Smooth muscle cell (in vitro differentiated cells): ENCODE results near the gene FSTL5. TPM values are rescaled to one million over a fixed set of nuclear protein-coding genes. Genes with fewer than 3 reads are reported as not detected.

Experiments
- DNase-seq: peaks from one replicate; lab custom pipeline; 2025; ENCODE audit not compliant: unreplicated experiment; lab: John Stamatoyannopoulos, UW
- H2AFZ ChIP-seq: fragments of 200-600 bp; sonication (generic); 2 replicates; pipeline ENCODE4 v1.6.0; 2016; ENCODE audit warnings: antibody characterized with exemption, low read depth, mild to moderate bottlenecking
- H3F3A ChIP-seq: fragments of 200-600 bp; sonication (generic); 2 replicates; pipeline ENCODE4 v1.6.0; 2017; ENCODE audit warnings: antibody characterized with exemption, low read depth
- H3K27ac ChIP-seq: fragments of 200-600 bp; sonication (generic); 2 replicates; pipeline ENCODE4 v1.5.1; 2016; ENCODE audit warnings: low read depth, mild to moderate bottlenecking
- H3K27me3 ChIP-seq: fragments of 200-600 bp; sonication (generic); 2 replicates; pipeline ENCODE4 v1.6.1; 2016; ENCODE audit warnings: low read depth, mild to moderate bottlenecking
- H3K36me3 ChIP-seq: fragments of 200-600 bp; sonication (generic); 2 replicates; pipeline ENCODE4 v1.5.1; 2016; ENCODE audit warnings: low read depth
- H3K4me1 ChIP-seq: fragments of 200-600 bp; sonication (generic); 2 replicates; pipeline ENCODE4 v1.5.1; 2016; ENCODE audit warnings: low read depth
- H3K4me2 ChIP-seq: fragments of 200-600 bp; sonication (generic); 2 replicates; pipeline ENCODE4 v1.6.0; 2016; ENCODE audit warnings: mild to moderate bottlenecking
- H3K4me3 ChIP-seq: fragments of 200-600 bp; sonication (generic); 2 replicates; pipeline ENCODE4 v1.5.1; 2016; ENCODE audit warnings: mild to moderate bottlenecking
- H3K79me2 ChIP-seq: fragments of 200-600 bp; sonication (generic); 2 replicates; pipeline ENCODE4 v1.6.0; 2016; ENCODE audit warnings: low read depth, mild to moderate bottlenecking
- H3K9ac ChIP-seq: fragments of 200-600 bp; sonication (generic); 2 replicates; pipeline ENCODE4 v1.6.0; 2016; ENCODE audit warnings: low read depth
- H3K9me3 ChIP-seq: fragments of 200-600 bp; sonication (generic); replicated peaks from 2 replicates; pipeline ENCODE4 v1.5.1; 2016; ENCODE audit warnings: low read depth
- H4K20me1 ChIP-seq: fragments of 200-600 bp; sonication (generic); 2 replicates; pipeline ENCODE4 v1.6.0; 2016; ENCODE audit warnings: low read depth
- WGBS: methylation state at CpG from one replicate; pipeline ENCODE4 v1.1.7; 2016; ENCODE audit warnings: low lambda C conversion rate; 5-methylcytosine and 5-hydroxymethylcytosine counted together
- polyA plus RNA-seq: library from polyadenylated mRNA; unstranded; fragments of >200 nt; fragmentation: Nextera tagmentation; extraction: Ambion mirVana; gene quantifications from 2 replicates; pipeline ENCODE4 v1.2.1, GENCODE V29; 2016
- total RNA-seq: library from RNA; depleted of rRNA; stranded (reverse); fragments of >200 nt; gene quantifications from 2 replicates; pipeline ENCODE4 v1.2.3, GENCODE V29; 2014
- TF ChIP-seq, protein P1 (sequence below): fragments of 200-600 bp; sonication (generic); IDR thresholded peaks from 2 replicates; pipeline ENCODE4 v1.5.1; 2017; ENCODE audit warnings: borderline replicate concordance, mild to moderate bottlenecking, antibody characterized with exemption; ENCODE audit not compliant: insufficient read depth, poor library complexity, severe bottlenecking

FSTL5 gene
- total and polyA plus RNA-seq, 2 experiments from 2014 or later = 0.04 TPM; not detected in 1

DNA sequence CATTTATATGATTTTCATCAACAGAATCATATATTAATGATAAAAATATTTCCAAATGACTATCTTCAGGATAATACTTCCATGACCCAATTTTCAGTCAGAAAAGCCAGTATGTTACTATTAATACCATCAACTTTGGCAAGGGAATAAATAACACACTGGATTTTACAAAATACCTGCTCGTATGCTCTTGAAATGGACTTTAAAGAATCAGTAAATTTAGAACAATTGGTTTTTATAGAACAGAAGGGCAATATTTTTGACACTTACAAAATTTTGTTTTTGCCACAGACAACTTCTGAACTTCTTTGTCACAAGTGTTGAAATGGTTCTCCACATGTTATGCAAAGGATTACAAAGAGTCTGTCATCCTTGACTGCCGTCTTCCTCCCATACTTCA lies 700.4 kb downstream of the FSTL5 start:
- Histone ChIP-seq H2AFZ (no peak overlapping the region), H3K4me2 (no peak overlapping the region), H3F3A (no peaks in the 10 kb centered on the region), H4K20me1 (no peaks in the 10 kb centered on the region), H3K4me1 (no peaks in the 10 kb centered on the region), H3K9me3 (no peaks in the 10 kb centered on the region), H3K4me3 (no peak overlapping the region), H3K27ac (no peak overlapping the region), H3K36me3 (no peaks in the 10 kb centered on the region), H3K9ac (no peak overlapping the region), H3K79me2 (no peaks in the 10 kb centered on the region), H3K27me3 (no peaks in the 10 kb centered on the region)
- 92% methylated on average over 2 of the region's 2 CpGs for WGBS
- TF ChIP-seq, protein P1, sequence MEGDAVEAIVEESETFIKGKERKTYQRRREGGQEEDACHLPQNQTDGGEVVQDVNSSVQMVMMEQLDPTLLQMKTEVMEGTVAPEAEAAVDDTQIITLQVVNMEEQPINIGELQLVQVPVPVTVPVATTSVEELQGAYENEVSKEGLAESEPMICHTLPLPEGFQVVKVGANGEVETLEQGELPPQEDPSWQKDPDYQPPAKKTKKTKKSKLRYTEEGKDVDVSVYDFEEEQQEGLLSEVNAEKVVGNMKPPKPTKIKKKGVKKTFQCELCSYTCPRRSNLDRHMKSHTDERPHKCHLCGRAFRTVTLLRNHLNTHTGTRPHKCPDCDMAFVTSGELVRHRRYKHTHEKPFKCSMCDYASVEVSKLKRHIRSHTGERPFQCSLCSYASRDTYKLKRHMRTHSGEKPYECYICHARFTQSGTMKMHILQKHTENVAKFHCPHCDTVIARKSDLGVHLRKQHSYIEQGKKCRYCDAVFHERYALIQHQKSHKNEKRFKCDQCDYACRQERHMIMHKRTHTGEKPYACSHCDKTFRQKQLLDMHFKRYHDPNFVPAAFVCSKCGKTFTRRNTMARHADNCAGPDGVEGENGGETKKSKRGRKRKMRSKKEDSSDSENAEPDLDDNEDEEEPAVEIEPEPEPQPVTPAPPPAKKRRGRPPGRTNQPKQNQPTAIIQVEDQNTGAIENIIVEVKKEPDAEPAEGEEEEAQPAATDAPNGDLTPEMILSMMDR = no peak
- DNase-seq = no peak

DNA sequence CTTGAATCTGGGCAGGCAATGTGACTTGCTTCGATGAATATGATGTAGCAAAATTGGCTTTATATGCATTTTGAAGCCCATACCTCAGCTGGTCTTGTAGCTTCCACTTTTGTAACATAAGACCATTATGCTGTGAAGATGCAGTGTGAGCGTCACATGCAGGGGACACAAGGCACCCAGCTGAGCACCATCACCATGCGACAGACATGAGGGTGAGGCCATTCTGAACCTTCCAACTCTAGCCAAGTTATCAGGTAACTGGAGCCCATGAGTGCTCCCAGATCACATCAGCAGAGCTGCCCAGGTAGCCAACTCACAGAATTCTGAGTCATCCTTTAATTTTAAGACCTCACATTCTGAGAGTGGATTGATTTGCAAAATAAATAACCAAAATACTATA lies 705.9 kb downstream of the FSTL5 start:
- Histone ChIP-seq H3K9me3 (no peaks in the 10 kb centered on the region), H3K27ac (no peak overlapping the region), H3K36me3 (no peaks in the 10 kb centered on the region), H4K20me1 (no peaks in the 10 kb centered on the region), H3K4me2 (no peak overlapping the region), H3K9ac (no peak overlapping the region), H3K79me2 (no peaks in the 10 kb centered on the region), H3K4me3 (no peak overlapping the region), H3K4me1 (no peaks in the 10 kb centered on the region), H2AFZ (no peak overlapping the region), H3F3A (no peaks in the 10 kb centered on the region), H3K27me3 (no peaks in the 10 kb centered on the region)
- no peak for DNase-seq
- TF ChIP-seq, protein P1 = no peak
- 92% methylated on average over 3 of the region's 3 CpGs for WGBS

DNA sequence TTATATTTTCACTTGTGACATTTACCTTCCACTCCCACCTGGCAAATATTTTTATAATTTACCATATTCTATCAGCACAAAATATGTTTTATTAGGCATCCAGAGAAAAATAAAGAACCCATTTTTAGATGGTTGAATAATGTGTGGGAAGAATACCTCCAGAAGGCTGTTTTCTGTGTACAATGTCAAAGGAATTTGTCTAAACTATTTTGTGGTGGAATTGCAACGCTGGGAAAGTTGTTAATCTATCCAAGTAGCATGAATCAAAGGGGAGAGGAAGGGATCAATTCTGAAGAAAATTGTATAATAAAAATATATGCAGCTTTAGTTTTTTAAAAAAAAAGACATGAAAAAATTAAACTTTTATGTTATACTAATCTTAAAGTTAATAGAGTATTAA lies 706.5 kb downstream of the FSTL5 start:
- Histone ChIP-seq H3K4me2 (no peak overlapping the region), H3K27ac (no peak overlapping the region), H3K79me2 (no peaks in the 10 kb centered on the region), H3K9ac (no peak overlapping the region), H3K27me3 (no peaks in the 10 kb centered on the region), H3F3A (no peaks in the 10 kb centered on the region), H2AFZ (no peak overlapping the region), H3K4me1 (no peaks in the 10 kb centered on the region), H3K36me3 (no peaks in the 10 kb centered on the region), H4K20me1 (no peaks in the 10 kb centered on the region), H3K9me3 (no peaks in the 10 kb centered on the region), H3K4me3 (no peak overlapping the region)
- TF ChIP-seq, protein P1 = no peak
- DNase-seq = no peak
- 50% methylated on average over 1 of the region's 1 CpG for WGBS

DNA sequence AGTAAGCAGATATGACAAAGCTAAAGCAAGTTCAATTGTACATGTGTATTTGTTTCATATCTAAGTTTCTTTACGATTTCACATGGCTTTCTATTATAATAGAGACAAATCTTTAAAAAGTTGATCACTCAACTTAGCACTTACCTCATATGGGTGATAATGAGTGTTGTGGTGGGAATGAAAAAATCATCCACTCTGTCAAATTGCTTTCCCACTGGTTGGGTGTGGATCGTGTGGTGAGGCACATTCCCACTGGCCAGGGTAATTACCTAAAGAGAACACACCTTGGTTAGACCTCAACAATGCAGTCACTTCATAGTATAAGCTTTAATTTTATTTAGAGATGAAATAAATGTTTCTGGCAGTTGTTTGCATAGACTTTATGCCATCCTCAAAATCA lies 708.9 kb downstream of the FSTL5 start:
- Histone ChIP-seq H3F3A (no peaks in the 10 kb centered on the region), H3K27ac (no peak overlapping the region), H2AFZ (no peak overlapping the region), H3K36me3 (no peaks in the 10 kb centered on the region), H3K9ac (no peak overlapping the region), H3K79me2 (no peaks in the 10 kb centered on the region), H3K27me3 (no peaks in the 10 kb centered on the region), H3K4me1 (peaks cover 3% of the 10 kb centered on the region), H3K4me3 (no peak overlapping the region), H3K4me2 (no peak overlapping the region), H4K20me1 (no peaks in the 10 kb centered on the region), H3K9me3 (no peaks in the 10 kb centered on the region)
- TF ChIP-seq, protein P1 = no peak
- WGBS = 77% methylated on average over 2 of the region's 2 CpGs
- DNase-seq = no peak
